ENCODE measurements around the gene OSBPL3.

The OSBPL3 gene

GRCh38 chr7:24755541-24756407 lies 224.2 kb downstream of the OSBPL3 start:
- Histone ChIP-seq H3K4me1 (peaks cover 4% of the 10 kb centered on the region), H3K36me3 (replicated peaks) (no peaks in the 10 kb centered on the region), H3K27me3 (ENCODE audit: low read depth) (peaks cover 2% of the 10 kb centered on the region; the same call in 1 of the 2 replicates), H3K4me3 (no peak overlapping the region), H3K9me3 (no peaks in the 10 kb centered on the region)
- DNase-seq (ENCODE audit: low spot score in 2 of 2), result no peak
- in situ Hi-C loops (cut with MboI; ENCODE audit: low sequenced_read_pairs), result no loop called here

DNA sequence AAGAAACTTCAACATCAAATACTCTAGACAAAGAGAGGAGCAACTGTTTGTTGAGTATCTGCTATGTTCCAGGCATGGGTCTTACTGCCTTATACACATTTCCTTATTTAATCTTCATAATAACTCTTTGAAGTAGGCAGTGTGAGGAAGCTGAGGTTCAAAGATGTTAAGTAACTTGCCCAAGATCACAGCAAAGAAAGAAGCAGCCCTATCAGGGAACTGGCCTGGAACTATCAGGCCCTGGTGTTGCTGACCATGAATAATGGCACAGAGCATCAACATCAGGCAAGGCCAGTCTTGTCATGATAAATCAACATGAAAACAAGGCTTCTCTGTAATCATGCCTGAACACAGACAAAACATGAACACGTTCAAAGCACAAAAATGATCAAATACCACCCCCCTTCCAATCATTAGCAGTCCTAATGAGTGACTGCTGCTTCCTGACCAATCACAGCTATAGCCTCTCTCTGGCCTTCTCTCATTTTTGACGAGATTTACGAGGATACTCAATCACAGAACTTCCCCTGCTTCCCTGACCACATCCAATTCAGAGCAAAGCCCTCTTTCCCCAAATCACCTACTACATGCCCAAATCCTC lies 225.0 kb downstream of the OSBPL3 start:
- Histone ChIP-seq H3K36me3 (replicated peaks) (no peaks in the 10 kb centered on the region), H3K4me3 (no peak overlapping the region), H3K27me3 (ENCODE audit: low read depth) (peaks cover 2% of the 10 kb centered on the region; the same call in 1 of the 2 replicates), H3K4me1 (peaks cover 4% of the 10 kb centered on the region), H3K9me3 (no peaks in the 10 kb centered on the region)
- no peak for DNase-seq (ENCODE audit: low spot score in 2 of 2)
- in situ Hi-C loops (cut with MboI; ENCODE audit: low sequenced_read_pairs), result no loop called here

- H3K9me3 ChIP-seq, result no peaks in the 10 kb centered on the region
- in situ Hi-C loops (cut with MboI; ENCODE audit: low sequenced_read_pairs), result no loop called here
- H3K4me3 ChIP-seq, result no peak overlapping the region
- no peaks in the 10 kb centered on the region; the same call in 1 of the 2 replicates for H3K4me1 ChIP-seq
- no peak for DNase-seq (ENCODE audit: low spot score in 2 of 2)
- no peaks in the 10 kb centered on the region for H3K36me3 ChIP-seq (replicated peaks)
- peaks cover 2% of the 10 kb centered on the region; the same call in 1 of the 2 replicates for H3K27me3 ChIP-seq (ENCODE audit: low read depth)
These were observed 227.7 kb downstream of the OSBPL3 start for GRCh38 chr7:24752073-24752800.

GRCh38 chr7:24751484-24751883 lies 228.5 kb downstream of the OSBPL3 start:
- Histone ChIP-seq H3K9me3 (no peaks in the 10 kb centered on the region), H3K36me3 (replicated peaks) (no peaks in the 10 kb centered on the region), H3K4me3 (no peak overlapping the region), H3K4me1 (no peaks in the 10 kb centered on the region; the same call in 1 of the 2 replicates), H3K27me3 (ENCODE audit: low read depth) (peaks cover 2% of the 10 kb centered on the region; the same call in 1 of the 2 replicates)
- in situ Hi-C loops (cut with MboI; ENCODE audit: low sequenced_read_pairs), result no loop called here
- no peak for DNase-seq (ENCODE audit: low spot score in 2 of 2)

GRCh38 chr7:24750441-24751055 lies 229.4 kb downstream of the OSBPL3 start:
- Histone ChIP-seq H3K4me3 (no peak overlapping the region), H3K4me1 (no peaks in the 10 kb centered on the region), H3K27me3 (ENCODE audit: low read depth) (peaks cover 2% of the 10 kb centered on the region; the same call in 1 of the 2 replicates), H3K36me3 (replicated peaks) (no peaks in the 10 kb centered on the region), H3K9me3 (no peaks in the 10 kb centered on the region)
- DNase-seq (ENCODE audit: low spot score in 2 of 2), result no peak
- in situ Hi-C loops (cut with MboI; ENCODE audit: low sequenced_read_pairs), result no loop called here

- no peaks in the 10 kb centered on the region for H3K9me3 ChIP-seq
- H3K36me3 ChIP-seq (replicated peaks), result no peaks in the 10 kb centered on the region
- peaks cover 2% of the 10 kb centered on the region; the same call in 1 of the 2 replicates for H3K27me3 ChIP-seq (ENCODE audit: low read depth)
- in situ Hi-C loops (cut with MboI; ENCODE audit: low sequenced_read_pairs), result no loop called here
- no peaks in the 10 kb centered on the region for H3K4me1 ChIP-seq
- H3K4me3 ChIP-seq, result no peak overlapping the region
- DNase-seq (ENCODE audit: low spot score in 2 of 2), result no peak
These were observed 231.5 kb downstream of the OSBPL3 start for GRCh38 chr7:24748521-24748920.

Data from HAP-1 (cell line).